ENCODE results near the gene HMCN2.

DNA sequence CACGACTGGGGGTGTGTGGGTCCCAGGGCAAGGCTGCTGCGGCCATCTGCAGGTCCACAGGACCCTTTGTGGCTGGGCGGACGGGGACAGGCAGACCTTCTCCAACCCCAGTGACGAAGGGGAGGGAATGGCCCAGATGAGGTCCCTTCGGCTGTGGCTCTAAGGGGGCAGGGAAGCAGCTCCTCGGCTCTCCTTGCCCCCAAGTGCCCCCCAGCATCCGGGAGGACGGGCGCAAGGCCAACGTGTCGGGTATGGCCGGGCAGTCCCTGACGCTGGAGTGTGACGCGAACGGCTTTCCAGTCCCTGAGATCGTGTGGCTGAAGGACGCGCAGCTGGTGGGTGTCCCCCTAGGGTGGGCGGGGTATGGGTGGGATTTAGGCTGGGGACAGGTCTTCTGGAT lies 82.8 kb downstream of the HMCN2 start:
- TF ChIP-seq, protein P1, sequence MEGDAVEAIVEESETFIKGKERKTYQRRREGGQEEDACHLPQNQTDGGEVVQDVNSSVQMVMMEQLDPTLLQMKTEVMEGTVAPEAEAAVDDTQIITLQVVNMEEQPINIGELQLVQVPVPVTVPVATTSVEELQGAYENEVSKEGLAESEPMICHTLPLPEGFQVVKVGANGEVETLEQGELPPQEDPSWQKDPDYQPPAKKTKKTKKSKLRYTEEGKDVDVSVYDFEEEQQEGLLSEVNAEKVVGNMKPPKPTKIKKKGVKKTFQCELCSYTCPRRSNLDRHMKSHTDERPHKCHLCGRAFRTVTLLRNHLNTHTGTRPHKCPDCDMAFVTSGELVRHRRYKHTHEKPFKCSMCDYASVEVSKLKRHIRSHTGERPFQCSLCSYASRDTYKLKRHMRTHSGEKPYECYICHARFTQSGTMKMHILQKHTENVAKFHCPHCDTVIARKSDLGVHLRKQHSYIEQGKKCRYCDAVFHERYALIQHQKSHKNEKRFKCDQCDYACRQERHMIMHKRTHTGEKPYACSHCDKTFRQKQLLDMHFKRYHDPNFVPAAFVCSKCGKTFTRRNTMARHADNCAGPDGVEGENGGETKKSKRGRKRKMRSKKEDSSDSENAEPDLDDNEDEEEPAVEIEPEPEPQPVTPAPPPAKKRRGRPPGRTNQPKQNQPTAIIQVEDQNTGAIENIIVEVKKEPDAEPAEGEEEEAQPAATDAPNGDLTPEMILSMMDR (conservative IDR thresholded peaks at IDR 0.05; ENCODE audit: low read length) = no peak
- no peak for TF ChIP-seq EZH2phosphoT487 (IDR thresholded peaks at IDR 0.05; ENCODE audit: borderline replicate concordance)
